PC-3 (cell line): ENCODE results near the gene PLEKHH2.

Experiments
- CTCF ChIP-seq: fragments of 300-600 bp; sonication (generic); conservative IDR thresholded peaks from 2 replicates; pipeline ENCODE4 v1.5.1; 2017; ENCODE audit warnings: antibody characterized with exemption, low read depth, mild to moderate bottlenecking, low read length
- EZH2 ChIP-seq: fragments of 300-600 bp; sonication (generic); IDR thresholded peaks from one replicate; pipeline ENCODE4 v1.6.1; 2017; ENCODE audit warnings: antibody characterized with exemption, mild to moderate bottlenecking, low read length; ENCODE audit not compliant: unreplicated experiment
- EZH2phosphoT487 ChIP-seq: fragments of 300-600 bp; sonication (generic); IDR thresholded peaks from 2 replicates; pipeline ENCODE4 v1.6.1; 2018; ENCODE audit warnings: mild to moderate bottlenecking, antibody characterized with exemption, low read length, borderline replicate concordance

- no peak for TF ChIP-seq CTCF
- no peak for TF ChIP-seq EZH2phosphoT487
- TF ChIP-seq EZH2: no peak
These were observed 26.7 kb upstream of the PLEKHH2 start for GRCh38 chr2:43610361-43610760.
